GM12878 (cell line): ENCODE results near the gene CRB1. TPM values are rescaled to one million over a fixed set of nuclear protein-coding genes. Genes with fewer than 3 reads are reported as not detected.

Experiments
- ATAC-seq: fragments of 200-7000 bp; cut with Tn5 transposase; 3 replicates; pipeline ENCODE4 v1.9.1; 2020; ENCODE audit warnings: mild to moderate bottlenecking, moderate library complexity
- BruUV-seq: library from RNA; stranded (reverse); fragments of 400-500 nt; replicated peaks from 2 replicates; lab custom pipeline; 2021; lab: Mats Ljungman, UMichigan
- CTCF ChIA-PET: fragments of 300-600 bp; sonication (Branson Sonifier 250); formaldehyde crosslinking; extraction: SDS; loops from one replicate; lab custom pipeline; 2021; ENCODE audit warnings: inconsistent platforms; lab: Yijun Ruan, JAX
- POLR2A ChIA-PET: fragments of 350-600 bp; formaldehyde crosslinking; extraction: SDS; loops from one replicate; lab custom pipeline; 2021; ENCODE audit warnings: inconsistent platforms; lab: Charles Lee
- RAD21 ChIA-PET: fragments of 300-600 bp; sonication (Branson Sonifier 250); formaldehyde crosslinking; loops from one replicate; lab custom pipeline; 2023; ENCODE audit warnings: antibody characterized with exemption; ENCODE audit not compliant: unreplicated experiment; lab: Charles Lee
- SMC1A ChIA-PET: fragments of 300-600 bp; sonication (Branson Sonifier 250); formaldehyde crosslinking; loops from one replicate; lab custom pipeline; 2023; ENCODE audit not compliant: unreplicated experiment, uncharacterized antibody; lab: Charles Lee
- DNase-seq: peaks from one replicate; pipeline ENCODE4 v3.0.0-alpha.2; 2011; ENCODE audit warnings: low read depth, low spot score
- FAIRE-seq: peaks from 3 replicates; lab custom pipeline; 2011; peaks lifted over from hg19 to GRCh38; lab: Jason Lieb, UNC
- H2AFZ ChIP-seq: 2 replicates; pipeline ENCODE4 v1.6.0; 2011; ENCODE audit warnings: low read depth, low read length, control low read depth; ENCODE audit not compliant: control insufficient read depth
- H3K27ac ChIP-seq: 2 replicates; pipeline ENCODE4 v1.5.1; 2011; ENCODE audit warnings: control low read depth; ENCODE audit not compliant: control insufficient read depth, insufficient read depth
- H3K27me3 ChIP-seq, 2 experiments: replicated peaks in 1 of 2; 2 replicates each; pipeline versions ENCODE4 v1.6.0 to v1.6.1; 2011; ENCODE audit warnings: low read length in 1 of 2; ENCODE audit not compliant: control insufficient read depth in 2 of 2, insufficient read depth in 2 of 2
- H3K36me3 ChIP-seq, 2 experiments: 2 replicates each; pipeline ENCODE4 v1.5.1; 2011; ENCODE audit warnings: low read length in 1 of 2; ENCODE audit not compliant: control insufficient read depth in 2 of 2, insufficient read depth in 2 of 2
- H3K4me1 ChIP-seq: 2 replicates; pipeline ENCODE4 v1.6.1; 2011; ENCODE audit warnings: mild to moderate bottlenecking, low read length, moderate library complexity, mixed read lengths; ENCODE audit not compliant: control insufficient read depth, insufficient read depth
- H3K4me2 ChIP-seq: 2 replicates; pipeline ENCODE4 v1.6.0; 2011; ENCODE audit warnings: control low read depth; ENCODE audit not compliant: control insufficient read depth, insufficient read depth
- H3K4me3 ChIP-seq: fragments of 200-600 bp; sonication (generic); 2 replicates; pipeline ENCODE4 v1.5.1; 2016
- H3K79me2 ChIP-seq: 2 replicates; pipeline ENCODE4 v1.6.0; 2011; ENCODE audit warnings: low read length; ENCODE audit not compliant: control insufficient read depth, insufficient read depth
- H3K9ac ChIP-seq: 2 replicates; pipeline ENCODE4 v1.8.0; 2011; ENCODE audit warnings: low read length, control low read depth, mixed read lengths; ENCODE audit not compliant: control insufficient read depth, insufficient read depth
- H3K9me3 ChIP-seq: replicated peaks from 3 replicates; pipeline ENCODE4 v1.5.1; 2011; ENCODE audit warnings: mild to moderate bottlenecking, low read length; ENCODE audit not compliant: control insufficient read depth, insufficient read depth
- H4K20me1 ChIP-seq: 2 replicates; pipeline ENCODE4 v1.6.0; 2011; ENCODE audit not compliant: control insufficient read depth, insufficient read depth
- ASH2L ChIP-seq: fragments of 300-600, 200-600 bp; sonication (generic); IDR thresholded peaks from 2 replicates; pipeline ENCODE4 v1.6.1; 2017; ENCODE audit warnings: low read depth, mild to moderate bottlenecking, borderline replicate concordance
- ATF2 ChIP-seq: IDR thresholded peaks from 2 replicates; pipeline ENCODE4 v1.6.1; 2012; ENCODE audit warnings: low read length, inconsistent platforms
- CREM ChIP-seq: IDR thresholded peaks from 2 replicates; pipeline ENCODE4 v1.6.1; 2014; ENCODE audit warnings: antibody characterized with exemption, low read depth
- HDAC6 ChIP-seq: fragments of 200-600 bp; sonication (generic); IDR thresholded peaks from one replicate; pipeline ENCODE4 v1.8.0; 2017; ENCODE audit warnings: antibody characterized with exemption; ENCODE audit not compliant: unreplicated experiment
- IKZF2 ChIP-seq, 2 experiments: fragments of 450-650 bp; IDR thresholded peaks; 2 replicates each; pipeline ENCODE4 v1.6.1; 2017; ENCODE audit warnings: mild to moderate bottlenecking in 2 of 2, moderate library complexity in 2 of 2
- MAX ChIP-seq: IDR thresholded peaks from 2 replicates; pipeline ENCODE4 v1.6.1; 2012; ENCODE audit warnings: low read depth, low read length, improper control_type of control experiment
- MYB ChIP-seq: fragments of 150-350 bp; IDR thresholded peaks from 2 replicates; pipeline ENCODE4 v1.6.1; 2014; ENCODE audit warnings: mild to moderate bottlenecking, low read depth, low read length, borderline replicate concordance
- NKRF ChIP-seq: fragments of 450-650 bp; conservative IDR thresholded peaks from 2 replicates; pipeline ENCODE4 v1.6.1; 2017; ENCODE audit warnings: mild to moderate bottlenecking, moderate library complexity
- NR2F1 ChIP-seq: fragments of 450-650 bp; conservative IDR thresholded peaks from 2 replicates; pipeline ENCODE4 v1.6.1; 2017; ENCODE audit warnings: mild to moderate bottlenecking
- PAX5 ChIP-seq: IDR thresholded peaks from 2 replicates; pipeline ENCODE4 v1.6.1; 2011; ENCODE audit warnings: low read depth, low read length, borderline replicate concordance
- RELA ChIP-seq: fragments of 450-650 bp; IDR thresholded peaks from 2 replicates; pipeline ENCODE4 v1.8.0; 2014; ENCODE audit warnings: borderline replicate concordance; ENCODE audit not compliant: partially characterized antibody
- RUNX3 ChIP-seq: IDR thresholded peaks from 2 replicates; pipeline ENCODE4 v1.6.1; 2012; ENCODE audit warnings: low read length, inconsistent platforms
- SKIL ChIP-seq: fragments of 450-650 bp; IDR thresholded peaks from 2 replicates; pipeline ENCODE4 v1.6.1; 2017; ENCODE audit warnings: mild to moderate bottlenecking, low read depth, inconsistent platforms; ENCODE audit not compliant: poor library complexity, severe bottlenecking
- TCF7 ChIP-seq: IDR thresholded peaks from 2 replicates; pipeline ENCODE4 v1.6.1; 2014; ENCODE audit warnings: antibody characterized with exemption, borderline replicate concordance
- WGBS: methylation state at CpG from one replicate; pipeline ENCODE4 v1.1.6; 2016; ENCODE audit warnings: low lambda C conversion rate; ENCODE audit not compliant: insufficient replicate concordance, insufficient coverage; ENCODE audit errors: missing lambda C conversion rate; 5-methylcytosine and 5-hydroxymethylcytosine counted together
- in situ Hi-C: fragments of 300-500 bp; cut with MboI; formaldehyde crosslinking; loops from 9 replicates; pipeline ENCODE4 v1.14.3; 2018; ENCODE audit warnings: mixed read lengths
- intact Hi-C: fragments of 100-400 bp; cut with micrococcal nuclease; formaldehyde crosslinking; loops from one replicate; pipeline ENCODE4 v1.14.2; 2022; ENCODE audit not compliant: unreplicated experiment
- polyA plus RNA-seq, 11 experiments: library from polyadenylated mRNA; depleted of rRNA in 4 of 11; unstranded in 6 of 11; stranded (reverse) in 5 of 11; fragments of >200 nt; fragmentation: Nextera tagmentation in 4 of 11; fragmentation: Illumina TruSeq in 1 of 11; extraction: Ambion mirVana in 4 of 11; extraction: Trizol in 1 of 11; gene quantifications; 1 replicate in 1 of 11; 2 replicates in 10 of 11; pipeline versions ENCODE4 v1.2.1 to v1.2.3, GENCODE V29; 2011 to 2016; ENCODE audit warnings: inconsistent platforms in 2 of 11, missing spikeins in 2 of 11, low read depth in 1 of 11
- total RNA-seq, 4 experiments: library from RNA; depleted of rRNA in 3 of 4; stranded (reverse); fragments of >200 nt in 3 of 4; fragmentation: Illumina TruSeq in 1 of 4; extraction: Trizol in 1 of 4; gene quantifications; 2 replicates each; pipeline versions ENCODE4 v1.2.1 to v1.2.3, GENCODE V29; 2013 to 2021

Gene CRB1
- total and polyA plus RNA-seq, 10 of the 15 experiments (the other 5 are each of a cell fraction or from before 2014, with no cell fraction given) = 0.06 to 0.10 (median 0.06) TPM; not detected in 7

GRCh38 chr1:197394831-197395608 is 127.0 kb downstream of the CRB1 start:
- in situ Hi-C loops (no loop called here), intact Hi-C loops (no loop called here)
- 24% methylated on average over 3 of the region's 3 CpGs for WGBS
- Histone ChIP-seq H3K79me2 (no peaks in the 10 kb centered on the region), H3K27me3 (no peaks in the 10 kb centered on the region), H3K4me2 (no peak overlapping the region), H3K27ac (no peak overlapping the region), H3K36me3 (no peaks in the 10 kb centered on the region), H2AFZ (no peak overlapping the region), H3K9ac (no peak overlapping the region), H3K9me3 (no peaks in the 10 kb centered on the region), H3K4me3 (no peak overlapping the region), H4K20me1 (no peaks in the 10 kb centered on the region), H3K4me1 (no peaks in the 10 kb centered on the region)
- RAD21 ChIA-PET = no interaction called here
- BruUV-seq = no TSS peak
- DNase-seq (no peak), ATAC-seq (no peak), FAIRE-seq (no peak)
- CTCF ChIA-PET = no interaction called here
- no peak for TF ChIP-seq PAX5
- no peak for TF ChIP-seq CREM
- no peak for TF ChIP-seq RELA
- TF ChIP-seq SKIL = no peak
- no peak for TF ChIP-seq HDAC6
- no peak for TF ChIP-seq MAX
- TF ChIP-seq NKRF = no peak
- no peak for TF ChIP-seq MYB
- TF ChIP-seq ATF2 = no peak
- TF ChIP-seq IKZF2 (IDR thresholded peaks at IDR 0.05) = no peak
- no peak for TF ChIP-seq ASH2L
- no peak for TF ChIP-seq NR2F1
- no peak for TF ChIP-seq TCF7
- TF ChIP-seq RUNX3 = no peak
- POLR2A ChIA-PET = no interaction called here
- SMC1A ChIA-PET = no interaction called here
